Stimulated activated CD8-positive, alpha-beta memory T cell treated with anti-CD3 and anti-CD28 coated beads, Interleukin-12 subunit alpha, Interleukin-12 subunit beta, amount 100 ng/mL, for 4 hours (primary cell): ENCODE data around the gene ARL5C.

Source experiments
- DNase-seq: peaks from one replicate; pipeline ENCODE4 v3.0.0-alpha.2; 2020; ENCODE audit warnings: low read depth

Gene ARL5C

GRCh38 chr17:39165841-39166349 lies at the start of gene ARL5C:
ARL5C (minus strand) TSS chr17:39166161; CDS start chr17:39165760, 401 bp downstream.
- no peak for DNase-seq

- no peak for DNase-seq
These were observed 47.9 kb upstream of the ARL5C start for GRCh38 chr17:39213852-39214251.

- no peak for DNase-seq
These were observed 47.0 kb upstream of the ARL5C start for GRCh38 chr17:39212841-39213480.

- no peak for DNase-seq
These were observed 46.3 kb upstream of the ARL5C start for GRCh38 chr17:39212195-39212810.

GRCh38 chr17:39210093-39210434 lies 44.1 kb upstream of the ARL5C start:
- no peak for DNase-seq

- peak; percentile 78 for DNase-seq
These were observed 43.5 kb upstream of the ARL5C start for GRCh38 chr17:39209317-39210092.

- no peak for DNase-seq
These were observed 42.9 kb upstream of the ARL5C start for GRCh38 chr17:39208893-39209292.

- peak; percentile 13 for DNase-seq
These were observed 42.2 kb upstream of the ARL5C start for GRCh38 chr17:39208136-39208535.

GRCh38 chr17:39205112-39205526 lies 39.2 kb upstream of the ARL5C start:
- DNase-seq, result no peak

GRCh38 chr17:39204245-39204644 lies 38.3 kb upstream of the ARL5C start:
- DNase-seq, result no peak

- no peak for DNase-seq
These were observed 35.1 kb upstream of the ARL5C start for GRCh38 chr17:39200957-39201510.

- DNase-seq, result peak; percentile 62
These were observed 34.3 kb upstream of the ARL5C start, which contains the start of gene RPL19 for GRCh38 chr17:39200070-39200879. RPL19 (plus strand) TSS chr17:39200283; CDS start chr17:39200345, 62 bp downstream.

- peak; percentile 74 for DNase-seq
These were observed 33.8 kb upstream of the ARL5C start for GRCh38 chr17:39199820-39200069.

- DNase-seq, result no peak
These were observed 32.2 kb upstream of the ARL5C start for GRCh38 chr17:39198186-39198566.

GRCh38 chr17:39197380-39198185 lies 31.6 kb upstream of the ARL5C start, which contains the start of gene CACNB1:
CACNB1 (minus strand) TSS chr17:39197669; CDS start chr17:39197495, 174 bp downstream.
- DNase-seq, result peak; percentile 54

- DNase-seq, result peak; percentile 11
These were observed 30.9 kb upstream of the ARL5C start for GRCh38 chr17:39196808-39197291.

GRCh38 chr17:39196241-39196807 lies 30.4 kb upstream of the ARL5C start:
- no peak for DNase-seq

GRCh38 chr17:39195568-39196160 lies 29.7 kb upstream of the ARL5C start:
- no peak for DNase-seq

- no peak for DNase-seq
These were observed 29.1 kb upstream of the ARL5C start for GRCh38 chr17:39194985-39195524.
